K562 (cell line): ENCODE measurements around the gene ASIC3. TPM values are rescaled to one million over a fixed set of nuclear protein-coding genes. Genes with fewer than 3 reads are reported as not detected.

ENCODE experiments used
- ATF1 ChIP-seq, 2 experiments: fragments of 450-650 bp in 1 of 2; IDR thresholded peaks; 2 replicates each; pipeline ENCODE4 v1.6.1; 2016; ENCODE audit warnings: missing compliant biosample characterization in 1 of 2, missing genetic modification characterization in 1 of 2
- HMG20A ChIP-seq: fragments of 450-650 bp; formaldehyde crosslinking; conservative IDR thresholded peaks from 2 replicates; pipeline ENCODE4 v1.4.0; 2020; ENCODE audit warnings: mild to moderate bottlenecking, mixed read lengths
- SIX5 ChIP-seq, 2 experiments: IDR thresholded peaks; 2 replicates each; pipeline ENCODE4 v1.6.1; 2011; ENCODE audit warnings: low read length in 2 of 2, borderline replicate concordance in 1 of 2, low read depth in 1 of 2, mild to moderate bottlenecking in 1 of 2, moderate library complexity in 1 of 2; ENCODE audit not compliant: insufficient read depth in 1 of 2
- polyA plus RNA-seq, 8 experiments: library from polyadenylated mRNA; depleted of rRNA in 4 of 8; stranded (reverse) in 5 of 8; unstranded in 3 of 8; fragments of >200 nt; fragmentation: Nextera tagmentation in 2 of 8; fragmentation: Illumina TruSeq in 1 of 8; extraction: Ambion mirVana in 2 of 8; extraction: Trizol in 1 of 8; gene quantifications; 2 replicates each; pipeline versions ENCODE4 v1.2.1 to v1.2.3, GENCODE V29; 2011 to 2014; ENCODE audit warnings: inconsistent platforms in 1 of 8, missing spikeins in 1 of 8
- total RNA-seq, 7 experiments: library from RNA; depleted of rRNA in 6 of 7; stranded (reverse); fragments of >200 nt in 6 of 7; fragmentation: Illumina TruSeq in 2 of 7; extraction: Trizol in 2 of 7; gene quantifications; 2 replicates each; pipeline versions ENCODE4 v1.2.1 to v1.2.3, GENCODE V29; 2011 to 2021; ENCODE audit warnings: low replicate concordance in 1 of 7
- TF ChIP-seq, protein P1 (sequence below): fragments of 200-600 bp; sonication (generic); IDR thresholded peaks from one replicate; pipeline ENCODE4 v1.6.1; 2012; ENCODE audit warnings: mild to moderate bottlenecking, low read depth, low read length, inconsistent platforms
- TF ChIP-seq, protein P2 (sequence below): fragments of 250-450 bp; sonication (Bioruptor Pico); IDR thresholded peaks from 2 replicates; pipeline ENCODE4 v1.5.0; 2021
- TF ChIP-seq, protein P3 (sequence below): conservative IDR thresholded peaks from 2 replicates; pipeline ENCODE4 v1.6.1; 2011; ENCODE audit warnings: low read depth, mild to moderate bottlenecking, low read length; ENCODE audit not compliant: control insufficient read depth
- TF ChIP-seq, protein P4 (sequence below), 3 experiments: fragments of 200-800 bp in 1 of 3; fragments of 250-450 bp in 1 of 3; fragments of 450-650 bp in 1 of 3; sonication (Bioruptor Pico) in 1 of 3; sonication (Bioruptor generic) in 1 of 3; formaldehyde crosslinking in 1 of 3; IDR thresholded peaks; 2 replicates each; pipeline versions ENCODE4 v1.6.1 to v1.8.0; 2016 to 2022; ENCODE audit warnings: mild to moderate bottlenecking in 2 of 3, missing genetic modification characterization in 2 of 3, missing compliant biosample characterization in 1 of 3, moderate library complexity in 1 of 3

ASIC3 gene
- total and polyA plus RNA-seq, 9 of the 15 experiments (the other 6 are each of a cell fraction or from before 2014, with no cell fraction given) = 0.11 to 5.0 (median 0.87) TPM

DNA sequence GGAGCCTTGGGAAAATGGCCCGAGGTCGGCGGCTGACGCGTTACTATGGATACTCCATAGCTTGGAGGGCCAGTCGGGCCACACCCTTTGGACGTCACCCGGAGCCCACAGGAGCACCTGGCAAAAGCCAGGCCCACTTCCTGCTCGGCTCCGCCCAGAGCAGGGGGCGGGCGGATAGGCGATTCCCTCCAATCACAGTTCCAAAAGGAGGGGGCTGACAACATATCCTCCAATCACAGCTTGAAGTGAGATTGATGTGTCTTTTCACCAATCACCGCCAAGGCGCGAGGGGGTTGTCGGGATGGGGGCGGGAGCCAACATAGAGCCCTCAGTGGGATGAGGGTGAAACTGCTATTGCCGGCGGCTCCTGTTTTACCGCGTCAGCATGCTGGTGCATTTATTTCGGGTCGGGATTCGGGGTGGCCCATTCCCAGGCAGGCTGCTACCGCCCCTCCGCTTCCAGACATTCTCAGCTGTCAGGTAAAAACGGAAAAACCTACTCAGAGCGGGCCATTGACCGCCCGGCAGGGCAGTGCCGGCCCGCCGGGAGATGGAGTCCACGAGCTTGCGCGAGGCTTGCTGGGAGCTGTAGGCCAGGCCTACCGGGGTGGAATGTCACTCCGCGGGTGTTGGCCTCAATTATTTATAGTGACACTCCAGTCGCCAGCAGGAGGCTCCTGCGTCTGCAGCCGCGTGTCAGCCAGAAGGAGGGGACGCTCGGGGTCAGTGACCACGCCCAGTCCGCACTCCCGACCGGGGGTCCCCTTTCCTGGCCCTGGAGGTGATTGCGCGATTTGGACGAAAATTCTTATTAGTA, 20.0 kb upstream of the ASIC3 start, which contains the start of gene ABCB8 (continued):
- TF ChIP-seq, protein P1, sequence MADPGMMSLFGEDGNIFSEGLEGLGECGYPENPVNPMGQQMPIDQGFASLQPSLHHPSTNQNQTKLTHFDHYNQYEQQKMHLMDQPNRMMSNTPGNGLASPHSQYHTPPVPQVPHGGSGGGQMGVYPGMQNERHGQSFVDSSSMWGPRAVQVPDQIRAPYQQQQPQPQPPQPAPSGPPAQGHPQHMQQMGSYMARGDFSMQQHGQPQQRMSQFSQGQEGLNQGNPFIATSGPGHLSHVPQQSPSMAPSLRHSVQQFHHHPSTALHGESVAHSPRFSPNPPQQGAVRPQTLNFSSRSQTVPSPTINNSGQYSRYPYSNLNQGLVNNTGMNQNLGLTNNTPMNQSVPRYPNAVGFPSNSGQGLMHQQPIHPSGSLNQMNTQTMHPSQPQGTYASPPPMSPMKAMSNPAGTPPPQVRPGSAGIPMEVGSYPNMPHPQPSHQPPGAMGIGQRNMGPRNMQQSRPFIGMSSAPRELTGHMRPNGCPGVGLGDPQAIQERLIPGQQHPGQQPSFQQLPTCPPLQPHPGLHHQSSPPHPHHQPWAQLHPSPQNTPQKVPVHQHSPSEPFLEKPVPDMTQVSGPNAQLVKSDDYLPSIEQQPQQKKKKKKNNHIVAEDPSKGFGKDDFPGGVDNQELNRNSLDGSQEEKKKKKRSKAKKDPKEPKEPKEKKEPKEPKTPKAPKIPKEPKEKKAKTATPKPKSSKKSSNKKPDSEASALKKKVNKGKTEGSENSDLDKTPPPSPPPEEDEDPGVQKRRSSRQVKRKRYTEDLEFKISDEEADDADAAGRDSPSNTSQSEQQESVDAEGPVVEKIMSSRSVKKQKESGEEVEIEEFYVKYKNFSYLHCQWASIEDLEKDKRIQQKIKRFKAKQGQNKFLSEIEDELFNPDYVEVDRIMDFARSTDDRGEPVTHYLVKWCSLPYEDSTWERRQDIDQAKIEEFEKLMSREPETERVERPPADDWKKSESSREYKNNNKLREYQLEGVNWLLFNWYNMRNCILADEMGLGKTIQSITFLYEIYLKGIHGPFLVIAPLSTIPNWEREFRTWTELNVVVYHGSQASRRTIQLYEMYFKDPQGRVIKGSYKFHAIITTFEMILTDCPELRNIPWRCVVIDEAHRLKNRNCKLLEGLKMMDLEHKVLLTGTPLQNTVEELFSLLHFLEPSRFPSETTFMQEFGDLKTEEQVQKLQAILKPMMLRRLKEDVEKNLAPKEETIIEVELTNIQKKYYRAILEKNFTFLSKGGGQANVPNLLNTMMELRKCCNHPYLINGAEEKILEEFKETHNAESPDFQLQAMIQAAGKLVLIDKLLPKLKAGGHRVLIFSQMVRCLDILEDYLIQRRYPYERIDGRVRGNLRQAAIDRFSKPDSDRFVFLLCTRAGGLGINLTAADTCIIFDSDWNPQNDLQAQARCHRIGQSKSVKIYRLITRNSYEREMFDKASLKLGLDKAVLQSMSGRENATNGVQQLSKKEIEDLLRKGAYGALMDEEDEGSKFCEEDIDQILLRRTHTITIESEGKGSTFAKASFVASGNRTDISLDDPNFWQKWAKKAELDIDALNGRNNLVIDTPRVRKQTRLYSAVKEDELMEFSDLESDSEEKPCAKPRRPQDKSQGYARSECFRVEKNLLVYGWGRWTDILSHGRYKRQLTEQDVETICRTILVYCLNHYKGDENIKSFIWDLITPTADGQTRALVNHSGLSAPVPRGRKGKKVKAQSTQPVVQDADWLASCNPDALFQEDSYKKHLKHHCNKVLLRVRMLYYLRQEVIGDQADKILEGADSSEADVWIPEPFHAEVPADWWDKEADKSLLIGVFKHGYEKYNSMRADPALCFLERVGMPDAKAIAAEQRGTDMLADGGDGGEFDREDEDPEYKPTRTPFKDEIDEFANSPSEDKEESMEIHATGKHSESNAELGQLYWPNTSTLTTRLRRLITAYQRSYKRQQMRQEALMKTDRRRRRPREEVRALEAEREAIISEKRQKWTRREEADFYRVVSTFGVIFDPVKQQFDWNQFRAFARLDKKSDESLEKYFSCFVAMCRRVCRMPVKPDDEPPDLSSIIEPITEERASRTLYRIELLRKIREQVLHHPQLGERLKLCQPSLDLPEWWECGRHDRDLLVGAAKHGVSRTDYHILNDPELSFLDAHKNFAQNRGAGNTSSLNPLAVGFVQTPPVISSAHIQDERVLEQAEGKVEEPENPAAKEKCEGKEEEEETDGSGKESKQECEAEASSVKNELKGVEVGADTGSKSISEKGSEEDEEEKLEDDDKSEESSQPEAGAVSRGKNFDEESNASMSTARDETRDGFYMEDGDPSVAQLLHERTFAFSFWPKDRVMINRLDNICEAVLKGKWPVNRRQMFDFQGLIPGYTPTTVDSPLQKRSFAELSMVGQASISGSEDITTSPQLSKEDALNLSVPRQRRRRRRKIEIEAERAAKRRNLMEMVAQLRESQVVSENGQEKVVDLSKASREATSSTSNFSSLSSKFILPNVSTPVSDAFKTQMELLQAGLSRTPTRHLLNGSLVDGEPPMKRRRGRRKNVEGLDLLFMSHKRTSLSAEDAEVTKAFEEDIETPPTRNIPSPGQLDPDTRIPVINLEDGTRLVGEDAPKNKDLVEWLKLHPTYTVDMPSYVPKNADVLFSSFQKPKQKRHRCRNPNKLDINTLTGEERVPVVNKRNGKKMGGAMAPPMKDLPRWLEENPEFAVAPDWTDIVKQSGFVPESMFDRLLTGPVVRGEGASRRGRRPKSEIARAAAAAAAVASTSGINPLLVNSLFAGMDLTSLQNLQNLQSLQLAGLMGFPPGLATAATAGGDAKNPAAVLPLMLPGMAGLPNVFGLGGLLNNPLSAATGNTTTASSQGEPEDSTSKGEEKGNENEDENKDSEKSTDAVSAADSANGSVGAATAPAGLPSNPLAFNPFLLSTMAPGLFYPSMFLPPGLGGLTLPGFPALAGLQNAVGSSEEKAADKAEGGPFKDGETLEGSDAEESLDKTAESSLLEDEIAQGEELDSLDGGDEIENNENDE = no peak
- TF ChIP-seq HMG20A (no peak), ATF1 (CRISPR knock-in tag; IDR thresholded peaks at IDR 0.05) (0 out of 2 replicates have a peak, but pooled peaks have one; percentile 26), ATF1 (tag; IDR thresholded peaks at IDR 0.05) (peak; percentile 96), SIX5 (IDR thresholded peaks at IDR 0.05; ENCODE audit: borderline replicate concordance in 1 of 2, insufficient read depth in 1 of 2, low read depth in 1 of 2, low read length in 2 of 2) (peak; percentile 84 to 94)
- TF ChIP-seq, protein P2, sequence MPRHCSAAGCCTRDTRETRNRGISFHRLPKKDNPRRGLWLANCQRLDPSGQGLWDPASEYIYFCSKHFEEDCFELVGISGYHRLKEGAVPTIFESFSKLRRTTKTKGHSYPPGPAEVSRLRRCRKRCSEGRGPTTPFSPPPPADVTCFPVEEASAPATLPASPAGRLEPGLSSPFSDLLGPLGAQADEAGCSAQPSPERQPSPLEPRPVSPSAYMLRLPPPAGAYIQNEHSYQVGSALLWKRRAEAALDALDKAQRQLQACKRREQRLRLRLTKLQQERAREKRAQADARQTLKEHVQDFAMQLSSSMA (CRISPR knock-in tag) = no peak
- TF ChIP-seq, protein P3, sequence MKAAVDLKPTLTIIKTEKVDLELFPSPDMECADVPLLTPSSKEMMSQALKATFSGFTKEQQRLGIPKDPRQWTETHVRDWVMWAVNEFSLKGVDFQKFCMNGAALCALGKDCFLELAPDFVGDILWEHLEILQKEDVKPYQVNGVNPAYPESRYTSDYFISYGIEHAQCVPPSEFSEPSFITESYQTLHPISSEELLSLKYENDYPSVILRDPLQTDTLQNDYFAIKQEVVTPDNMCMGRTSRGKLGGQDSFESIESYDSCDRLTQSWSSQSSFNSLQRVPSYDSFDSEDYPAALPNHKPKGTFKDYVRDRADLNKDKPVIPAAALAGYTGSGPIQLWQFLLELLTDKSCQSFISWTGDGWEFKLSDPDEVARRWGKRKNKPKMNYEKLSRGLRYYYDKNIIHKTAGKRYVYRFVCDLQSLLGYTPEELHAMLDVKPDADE = peak; percentile 98
- TF ChIP-seq, protein P4, sequence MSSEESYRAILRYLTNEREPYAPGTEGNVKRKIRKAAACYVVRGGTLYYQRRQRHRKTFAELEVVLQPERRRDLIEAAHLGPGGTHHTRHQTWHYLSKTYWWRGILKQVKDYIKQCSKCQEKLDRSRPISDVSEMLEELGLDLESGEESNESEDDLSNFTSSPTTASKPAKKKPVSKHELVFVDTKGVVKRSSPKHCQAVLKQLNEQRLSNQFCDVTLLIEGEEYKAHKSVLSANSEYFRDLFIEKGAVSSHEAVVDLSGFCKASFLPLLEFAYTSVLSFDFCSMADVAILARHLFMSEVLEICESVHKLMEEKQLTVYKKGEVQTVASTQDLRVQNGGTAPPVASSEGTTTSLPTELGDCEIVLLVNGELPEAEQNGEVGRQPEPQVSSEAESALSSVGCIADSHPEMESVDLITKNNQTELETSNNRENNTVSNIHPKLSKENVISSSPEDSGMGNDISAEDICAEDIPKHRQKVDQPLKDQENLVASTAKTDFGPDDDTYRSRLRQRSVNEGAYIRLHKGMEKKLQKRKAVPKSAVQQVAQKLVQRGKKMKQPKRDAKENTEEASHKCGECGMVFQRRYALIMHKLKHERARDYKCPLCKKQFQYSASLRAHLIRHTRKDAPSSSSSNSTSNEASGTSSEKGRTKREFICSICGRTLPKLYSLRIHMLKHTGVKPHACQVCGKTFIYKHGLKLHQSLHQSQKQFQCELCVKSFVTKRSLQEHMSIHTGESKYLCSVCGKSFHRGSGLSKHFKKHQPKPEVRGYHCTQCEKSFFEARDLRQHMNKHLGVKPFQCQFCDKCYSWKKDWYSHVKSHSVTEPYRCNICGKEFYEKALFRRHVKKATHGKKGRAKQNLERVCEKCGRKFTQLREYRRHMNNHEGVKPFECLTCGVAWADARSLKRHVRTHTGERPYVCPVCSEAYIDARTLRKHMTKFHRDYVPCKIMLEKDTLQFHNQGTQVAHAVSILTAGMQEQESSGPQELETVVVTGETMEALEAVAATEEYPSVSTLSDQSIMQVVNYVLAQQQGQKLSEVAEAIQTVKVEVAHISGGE (CRISPR knock-in tag; IDR thresholded peaks at IDR 0.05) = peak in 1 of 3 experiments; percentile 83; a peak in 2 of 6 replicates
